ENCODE results near the gene LRRC32.

DNA sequence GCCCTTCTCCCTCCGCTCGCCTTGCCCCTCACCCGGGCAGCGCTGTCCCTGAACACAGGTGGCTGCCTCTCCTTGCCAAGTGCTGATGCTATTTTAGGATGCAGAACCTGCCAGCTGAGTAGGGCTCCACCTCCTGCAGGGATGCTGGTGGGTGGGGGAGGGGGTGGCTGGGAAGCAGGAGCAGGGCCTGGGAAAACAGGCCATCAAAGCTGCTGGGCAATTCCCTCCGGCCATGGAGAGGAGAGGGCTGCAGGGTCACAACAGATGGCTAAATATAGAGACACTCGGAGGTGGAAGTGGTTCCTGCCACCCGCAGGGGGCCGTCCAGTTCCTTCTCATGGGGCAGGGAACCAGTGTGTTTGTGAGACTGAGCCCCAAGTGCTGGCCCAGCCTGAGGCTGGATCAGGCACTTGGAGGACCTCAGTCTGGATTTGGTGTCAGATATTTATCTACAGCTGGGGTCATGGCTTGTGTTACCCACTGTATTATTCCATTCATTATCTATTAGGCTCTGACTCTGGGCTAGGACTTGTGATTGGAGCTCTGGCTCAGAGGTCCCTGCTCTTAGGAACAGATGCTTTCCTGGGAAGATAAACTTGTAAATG, 59.6 kb downstream of the LRRC32 start:
- no peak for TF ChIP-seq POLR2AphosphoS5 (IDR thresholded peaks at IDR 0.05; ENCODE audit: low read depth)
- no peak for TF ChIP-seq EZH2 (IDR thresholded peaks at IDR 0.05; ENCODE audit: low read depth, unreplicated experiment)
- no peak for TF ChIP-seq EZH2phosphoT487 (IDR thresholded peaks at IDR 0.05; ENCODE audit: unreplicated experiment)
- TF ChIP-seq, protein P1, sequence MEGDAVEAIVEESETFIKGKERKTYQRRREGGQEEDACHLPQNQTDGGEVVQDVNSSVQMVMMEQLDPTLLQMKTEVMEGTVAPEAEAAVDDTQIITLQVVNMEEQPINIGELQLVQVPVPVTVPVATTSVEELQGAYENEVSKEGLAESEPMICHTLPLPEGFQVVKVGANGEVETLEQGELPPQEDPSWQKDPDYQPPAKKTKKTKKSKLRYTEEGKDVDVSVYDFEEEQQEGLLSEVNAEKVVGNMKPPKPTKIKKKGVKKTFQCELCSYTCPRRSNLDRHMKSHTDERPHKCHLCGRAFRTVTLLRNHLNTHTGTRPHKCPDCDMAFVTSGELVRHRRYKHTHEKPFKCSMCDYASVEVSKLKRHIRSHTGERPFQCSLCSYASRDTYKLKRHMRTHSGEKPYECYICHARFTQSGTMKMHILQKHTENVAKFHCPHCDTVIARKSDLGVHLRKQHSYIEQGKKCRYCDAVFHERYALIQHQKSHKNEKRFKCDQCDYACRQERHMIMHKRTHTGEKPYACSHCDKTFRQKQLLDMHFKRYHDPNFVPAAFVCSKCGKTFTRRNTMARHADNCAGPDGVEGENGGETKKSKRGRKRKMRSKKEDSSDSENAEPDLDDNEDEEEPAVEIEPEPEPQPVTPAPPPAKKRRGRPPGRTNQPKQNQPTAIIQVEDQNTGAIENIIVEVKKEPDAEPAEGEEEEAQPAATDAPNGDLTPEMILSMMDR (conservative IDR thresholded peaks at IDR 0.05; ENCODE audit: low read depth in 2 of 2), result no peak
- TF ChIP-seq ETS1 (IDR thresholded peaks at IDR 0.05), result no peak
- TF ChIP-seq, protein P2, sequence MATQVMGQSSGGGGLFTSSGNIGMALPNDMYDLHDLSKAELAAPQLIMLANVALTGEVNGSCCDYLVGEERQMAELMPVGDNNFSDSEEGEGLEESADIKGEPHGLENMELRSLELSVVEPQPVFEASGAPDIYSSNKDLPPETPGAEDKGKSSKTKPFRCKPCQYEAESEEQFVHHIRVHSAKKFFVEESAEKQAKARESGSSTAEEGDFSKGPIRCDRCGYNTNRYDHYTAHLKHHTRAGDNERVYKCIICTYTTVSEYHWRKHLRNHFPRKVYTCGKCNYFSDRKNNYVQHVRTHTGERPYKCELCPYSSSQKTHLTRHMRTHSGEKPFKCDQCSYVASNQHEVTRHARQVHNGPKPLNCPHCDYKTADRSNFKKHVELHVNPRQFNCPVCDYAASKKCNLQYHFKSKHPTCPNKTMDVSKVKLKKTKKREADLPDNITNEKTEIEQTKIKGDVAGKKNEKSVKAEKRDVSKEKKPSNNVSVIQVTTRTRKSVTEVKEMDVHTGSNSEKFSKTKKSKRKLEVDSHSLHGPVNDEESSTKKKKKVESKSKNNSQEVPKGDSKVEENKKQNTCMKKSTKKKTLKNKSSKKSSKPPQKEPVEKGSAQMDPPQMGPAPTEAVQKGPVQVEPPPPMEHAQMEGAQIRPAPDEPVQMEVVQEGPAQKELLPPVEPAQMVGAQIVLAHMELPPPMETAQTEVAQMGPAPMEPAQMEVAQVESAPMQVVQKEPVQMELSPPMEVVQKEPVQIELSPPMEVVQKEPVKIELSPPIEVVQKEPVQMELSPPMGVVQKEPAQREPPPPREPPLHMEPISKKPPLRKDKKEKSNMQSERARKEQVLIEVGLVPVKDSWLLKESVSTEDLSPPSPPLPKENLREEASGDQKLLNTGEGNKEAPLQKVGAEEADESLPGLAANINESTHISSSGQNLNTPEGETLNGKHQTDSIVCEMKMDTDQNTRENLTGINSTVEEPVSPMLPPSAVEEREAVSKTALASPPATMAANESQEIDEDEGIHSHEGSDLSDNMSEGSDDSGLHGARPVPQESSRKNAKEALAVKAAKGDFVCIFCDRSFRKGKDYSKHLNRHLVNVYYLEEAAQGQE (IDR thresholded peaks at IDR 0.05; ENCODE audit: unreplicated experiment), result no peak
- TF ChIP-seq CREB1 (CRISPR knock-in tag; IDR thresholded peaks at IDR 0.05; ENCODE audit: low read depth), result no peak
- TF ChIP-seq JUNB (IDR thresholded peaks at IDR 0.05; ENCODE audit: unreplicated experiment), result no peak
- TF ChIP-seq ZNF114 (CRISPR knock-in tag; IDR thresholded peaks at IDR 0.05), result no peak
- no peak for TF ChIP-seq ZNF331 (CRISPR knock-in tag; IDR thresholded peaks at IDR 0.05; ENCODE audit: low read depth)
- TF ChIP-seq, protein P3, sequence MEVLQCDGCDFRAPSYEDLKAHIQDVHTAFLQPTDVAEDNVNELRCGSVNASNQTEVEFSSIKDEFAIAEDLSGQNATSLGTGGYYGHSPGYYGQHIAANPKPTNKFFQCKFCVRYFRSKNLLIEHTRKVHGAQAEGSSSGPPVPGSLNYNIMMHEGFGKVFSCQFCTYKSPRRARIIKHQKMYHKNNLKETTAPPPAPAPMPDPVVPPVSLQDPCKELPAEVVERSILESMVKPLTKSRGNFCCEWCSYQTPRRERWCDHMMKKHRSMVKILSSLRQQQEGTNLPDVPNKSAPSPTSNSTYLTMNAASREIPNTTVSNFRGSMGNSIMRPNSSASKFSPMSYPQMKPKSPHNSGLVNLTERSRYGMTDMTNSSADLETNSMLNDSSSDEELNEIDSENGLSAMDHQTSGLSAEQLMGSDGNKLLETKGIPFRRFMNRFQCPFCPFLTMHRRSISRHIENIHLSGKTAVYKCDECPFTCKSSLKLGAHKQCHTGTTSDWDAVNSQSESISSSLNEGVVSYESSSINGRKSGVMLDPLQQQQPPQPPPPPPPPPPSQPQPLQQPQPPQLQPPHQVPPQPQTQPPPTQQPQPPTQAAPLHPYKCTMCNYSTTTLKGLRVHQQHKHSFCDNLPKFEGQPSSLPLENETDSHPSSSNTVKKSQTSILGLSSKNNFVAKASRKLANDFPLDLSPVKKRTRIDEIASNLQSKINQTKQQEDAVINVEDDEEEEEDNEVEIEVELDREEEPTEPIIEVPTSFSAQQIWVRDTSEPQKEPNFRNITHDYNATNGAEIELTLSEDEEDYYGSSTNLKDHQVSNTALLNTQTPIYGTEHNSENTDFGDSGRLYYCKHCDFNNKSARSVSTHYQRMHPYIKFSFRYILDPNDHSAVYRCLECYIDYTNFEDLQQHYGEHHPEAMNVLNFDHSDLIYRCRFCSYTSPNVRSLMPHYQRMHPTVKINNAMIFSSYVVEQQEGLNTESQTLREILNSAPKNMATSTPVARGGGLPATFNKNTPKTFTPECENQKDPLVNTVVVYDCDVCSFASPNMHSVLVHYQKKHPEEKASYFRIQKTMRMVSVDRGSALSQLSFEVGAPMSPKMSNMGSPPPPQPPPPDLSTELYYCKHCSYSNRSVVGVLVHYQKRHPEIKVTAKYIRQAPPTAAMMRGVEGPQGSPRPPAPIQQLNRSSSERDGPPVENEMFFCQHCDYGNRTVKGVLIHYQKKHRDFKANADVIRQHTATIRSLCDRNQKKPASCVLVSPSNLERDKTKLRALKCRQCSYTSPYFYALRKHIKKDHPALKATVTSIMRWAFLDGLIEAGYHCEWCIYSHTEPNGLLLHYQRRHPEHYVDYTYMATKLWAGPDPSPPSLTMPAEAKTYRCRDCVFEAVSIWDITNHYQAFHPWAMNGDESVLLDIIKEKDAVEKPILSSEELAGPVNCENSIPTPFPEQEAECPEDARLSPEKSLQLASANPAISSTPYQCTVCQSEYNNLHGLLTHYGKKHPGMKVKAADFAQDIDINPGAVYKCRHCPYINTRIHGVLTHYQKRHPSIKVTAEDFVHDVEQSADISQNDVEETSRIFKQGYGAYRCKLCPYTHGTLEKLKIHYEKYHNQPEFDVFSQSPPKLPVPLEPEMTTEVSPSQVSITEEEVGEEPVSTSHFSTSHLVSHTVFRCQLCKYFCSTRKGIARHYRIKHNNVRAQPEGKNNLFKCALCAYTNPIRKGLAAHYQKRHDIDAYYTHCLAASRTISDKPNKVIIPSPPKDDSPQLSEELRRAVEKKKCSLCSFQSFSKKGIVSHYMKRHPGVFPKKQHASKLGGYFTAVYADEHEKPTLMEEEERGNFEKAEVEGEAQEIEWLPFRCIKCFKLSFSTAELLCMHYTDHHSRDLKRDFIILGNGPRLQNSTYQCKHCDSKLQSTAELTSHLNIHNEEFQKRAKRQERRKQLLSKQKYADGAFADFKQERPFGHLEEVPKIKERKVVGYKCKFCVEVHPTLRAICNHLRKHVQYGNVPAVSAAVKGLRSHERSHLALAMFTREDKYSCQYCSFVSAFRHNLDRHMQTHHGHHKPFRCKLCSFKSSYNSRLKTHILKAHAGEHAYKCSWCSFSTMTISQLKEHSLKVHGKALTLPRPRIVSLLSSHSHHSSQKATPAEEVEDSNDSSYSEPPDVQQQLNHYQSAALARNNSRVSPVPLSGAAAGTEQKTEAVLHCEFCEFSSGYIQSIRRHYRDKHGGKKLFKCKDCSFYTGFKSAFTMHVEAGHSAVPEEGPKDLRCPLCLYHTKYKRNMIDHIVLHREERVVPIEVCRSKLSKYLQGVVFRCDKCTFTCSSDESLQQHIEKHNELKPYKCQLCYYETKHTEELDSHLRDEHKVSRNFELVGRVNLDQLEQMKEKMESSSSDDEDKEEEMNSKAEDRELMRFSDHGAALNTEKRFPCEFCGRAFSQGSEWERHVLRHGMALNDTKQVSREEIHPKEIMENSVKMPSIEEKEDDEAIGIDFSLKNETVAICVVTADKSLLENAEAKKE (CRISPR knock-in tag; IDR thresholded peaks at IDR 0.05), result no peak
